Pancreas (tissue), 10 donors: ENCODE measurements around the gene IL11RA. TPM values are rescaled to one million over a fixed set of nuclear protein-coding genes. Genes with fewer than 3 reads are reported as not detected.

Source experiments
- ATAC-seq, 4 donors: fragments of 200-7000 bp; cut with Tn5 transposase; one replicate each; pipeline versions ENCODE4 v1.8.0 to v1.9.1; 2020; ENCODE audit warnings: mild to moderate bottlenecking in 4 of 4, moderate library complexity in 4 of 4
- DNase-seq, 6 donors: peaks; one replicate each; pipeline ENCODE4 v3.0.0-alpha.2; 2020
- FAIRE-seq: peaks from 2 replicates; lab custom pipeline; 2012; peaks lifted over from hg19 to GRCh38; lab: Jason Lieb, UNC
- H3K27ac ChIP-seq, 4 donors: fragments of 200-600 bp; sonication (generic); 1 replicate in 3 of 4; 2 replicates in 1 of 4; pipeline versions ENCODE4 v1.5.0 to v1.8.0; 2020
- H3K27me3 ChIP-seq, 4 donors: fragments of 200-600 bp; one replicate each; pipeline ENCODE4 v1.8.0; 2021
- H3K36me3 ChIP-seq, 3 donors: fragments of 200-600 bp; sonication (generic) in 1 of 3; one replicate each; pipeline versions ENCODE4 v1.5.0 to v1.8.0; 2020 to 2021
- H3K4me1 ChIP-seq, 3 donors: fragments of 200-600 bp; one replicate each; pipeline ENCODE4 v1.8.0; 2021
- H3K4me3 ChIP-seq, 4 donors: fragments of 200-600 bp; sonication (generic) in 2 of 4; one replicate each; pipeline versions ENCODE4 v1.5.0 to v1.8.0; 2020 to 2021
- H3K9me3 ChIP-seq, 4 donors: fragments of 200-600 bp; one replicate each; pipeline ENCODE4 v1.8.0; 2021
- WGBS, 2 donors: extraction: QIAGEN DNeasy Blood & Tissue Kit; methylation state at CpG; one replicate each; pipeline ENCODE4 v1.1.7; 2013; 5-methylcytosine and 5-hydroxymethylcytosine counted together
- intact Hi-C, 3 donors: fragments of 100-400 bp; cut with DNase I; formaldehyde crosslinking; loops; one replicate each; pipeline versions ENCODE4 v1.11.1 to v1.14.2; 2022
- polyA plus RNA-seq, 2 donors: library from polyadenylated mRNA; stranded (reverse); fragments of 200-250 nt; gene quantifications; one replicate each; pipeline ENCODE4 v1.2.3, GENCODE V29; 2013
- total RNA-seq, 6 donors: library from RNA; stranded (reverse); fragmentation: NEBNext Ultra II Directional in 4 of 6; extraction: Animal tissue kit (Norgen Biotek cat#: 25700) in 4 of 6; gene quantifications; one replicate each; pipeline versions ENCODE4 v1.2.1 to v1.2.4, GENCODE V29; 2021 to 2023
- TF ChIP-seq, protein P1 (sequence below), 4 donors: fragments of 200-600 bp; sonication (generic) in 3 of 4; IDR thresholded peaks; one replicate each; pipeline versions ENCODE4 v1.5.0 to v1.8.0; 2021; ENCODE audit warnings: antibody characterized with exemption in 4 of 4
- donor health status: healthy with polysubstance abuse.
- donor health status: DM: no; HTN: no; CAD: no; lungs with moderate emphysema.
- donor health status: DM: no; HTN: no; CAD: no.
- donor health status: control.
- donor health status: control.
- donor health status: Bipolar disorder and iron deficiency.
- donor health status: DM: yes; HTN: yes; CAD: no.
- donor health status: DM: no; HTN: no; CAD: no.
- donor health status: DM: no; HTN: no; CAD: no.
- donor health status: DM: yes; HTN: yes; CAD: no.

Gene IL11RA
- total and polyA plus RNA-seq, 8 donors = 4.1 to 30.0 (median 7.3) TPM

DNA sequence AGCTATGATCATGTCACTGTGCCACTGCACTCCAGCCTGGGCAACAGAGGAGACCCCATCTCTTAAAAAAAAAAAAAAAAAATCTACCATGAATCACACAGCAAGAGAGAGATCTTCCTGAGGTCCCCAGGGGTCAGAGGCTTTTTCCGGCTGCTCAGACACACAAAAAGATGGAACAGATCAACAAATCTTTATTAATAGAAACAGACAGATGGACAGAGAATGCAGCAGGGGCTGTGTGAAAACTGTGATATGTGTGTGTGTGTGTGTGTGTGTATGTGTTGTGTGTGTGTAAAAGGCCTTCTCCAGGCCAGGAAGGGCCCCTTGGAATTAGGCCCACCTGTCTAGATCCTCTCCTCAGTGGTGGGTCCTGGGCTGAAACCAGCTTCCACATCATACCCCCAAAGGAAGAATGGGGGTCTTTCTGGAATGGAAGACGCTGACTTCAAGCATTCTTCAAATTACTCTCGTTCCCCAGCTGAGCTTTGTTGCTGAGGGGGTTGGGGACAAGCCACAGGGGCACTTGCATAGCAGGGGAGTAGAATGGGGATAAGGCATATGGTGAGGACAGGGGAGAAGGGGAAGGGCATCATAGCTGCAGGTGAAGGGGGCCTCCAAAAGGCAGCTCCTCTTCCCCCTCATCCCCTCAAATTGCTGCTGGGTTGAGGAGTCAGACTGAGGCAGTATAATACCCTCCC is 17.3 kb upstream of the IL11RA start:
- TF ChIP-seq, protein P1, sequence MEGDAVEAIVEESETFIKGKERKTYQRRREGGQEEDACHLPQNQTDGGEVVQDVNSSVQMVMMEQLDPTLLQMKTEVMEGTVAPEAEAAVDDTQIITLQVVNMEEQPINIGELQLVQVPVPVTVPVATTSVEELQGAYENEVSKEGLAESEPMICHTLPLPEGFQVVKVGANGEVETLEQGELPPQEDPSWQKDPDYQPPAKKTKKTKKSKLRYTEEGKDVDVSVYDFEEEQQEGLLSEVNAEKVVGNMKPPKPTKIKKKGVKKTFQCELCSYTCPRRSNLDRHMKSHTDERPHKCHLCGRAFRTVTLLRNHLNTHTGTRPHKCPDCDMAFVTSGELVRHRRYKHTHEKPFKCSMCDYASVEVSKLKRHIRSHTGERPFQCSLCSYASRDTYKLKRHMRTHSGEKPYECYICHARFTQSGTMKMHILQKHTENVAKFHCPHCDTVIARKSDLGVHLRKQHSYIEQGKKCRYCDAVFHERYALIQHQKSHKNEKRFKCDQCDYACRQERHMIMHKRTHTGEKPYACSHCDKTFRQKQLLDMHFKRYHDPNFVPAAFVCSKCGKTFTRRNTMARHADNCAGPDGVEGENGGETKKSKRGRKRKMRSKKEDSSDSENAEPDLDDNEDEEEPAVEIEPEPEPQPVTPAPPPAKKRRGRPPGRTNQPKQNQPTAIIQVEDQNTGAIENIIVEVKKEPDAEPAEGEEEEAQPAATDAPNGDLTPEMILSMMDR (IDR thresholded peaks at IDR 0.05) = no peak
- Histone ChIP-seq H3K9me3 (no peaks in the 10 kb centered on the region), H3K4me3 (no peak overlapping the region), H3K27ac (no peak overlapping the region), H3K27me3 (no peaks in the 10 kb centered on the region), H3K4me1 (peaks cover 0 to 12% (median 7%) of the 10 kb centered on the region in 3 donors), H3K36me3 (no peaks in the 10 kb centered on the region)
- DNase-seq (no peak), FAIRE-seq (no peak), ATAC-seq (no peak)
- 79 to 84% methylated on average over 3 of the region's 3 CpGs for WGBS, 2 donors
- intact Hi-C loops = no loop called here

DNA sequence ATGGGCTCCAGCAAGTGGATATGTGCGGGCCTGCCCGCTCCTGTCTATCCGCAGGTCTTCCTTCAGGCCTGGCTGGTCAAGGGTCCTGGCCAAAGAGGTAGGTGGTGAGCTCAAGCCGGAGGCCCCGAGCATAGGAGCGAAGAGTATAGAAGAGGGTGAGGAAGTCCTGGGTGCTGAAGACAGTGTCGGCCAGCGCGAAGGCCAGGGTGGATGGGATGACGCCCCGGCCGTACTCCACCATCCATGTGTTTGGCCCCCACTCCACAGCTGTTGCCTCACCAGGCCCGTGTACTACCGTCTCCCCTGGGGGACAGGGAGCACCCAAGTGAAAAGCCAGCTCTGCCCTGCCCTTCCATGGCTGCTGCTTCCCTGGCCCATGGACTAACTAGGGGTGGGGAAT is 16.4 kb upstream of the IL11RA start:
- Histone ChIP-seq H3K4me1 (peaks cover 0 to 12% (median 7%) of the 10 kb centered on the region in 3 donors), H3K27me3 (no peaks in the 10 kb centered on the region), H3K36me3 (no peaks in the 10 kb centered on the region), H3K4me3 (no peak overlapping the region), H3K9me3 (no peaks in the 10 kb centered on the region), H3K27ac (no peak overlapping the region)
- intact Hi-C loops = no loop called here
- FAIRE-seq = no peak
- peak in 1 of 6 donors; percentile 29 for DNase-seq
- ATAC-seq = no peak
- 93 to 98% methylated on average over 12 to 14 of the region's 14 CpGs for WGBS, 2 donors
- TF ChIP-seq, protein P1 (IDR thresholded peaks at IDR 0.05) = no peak

DNA sequence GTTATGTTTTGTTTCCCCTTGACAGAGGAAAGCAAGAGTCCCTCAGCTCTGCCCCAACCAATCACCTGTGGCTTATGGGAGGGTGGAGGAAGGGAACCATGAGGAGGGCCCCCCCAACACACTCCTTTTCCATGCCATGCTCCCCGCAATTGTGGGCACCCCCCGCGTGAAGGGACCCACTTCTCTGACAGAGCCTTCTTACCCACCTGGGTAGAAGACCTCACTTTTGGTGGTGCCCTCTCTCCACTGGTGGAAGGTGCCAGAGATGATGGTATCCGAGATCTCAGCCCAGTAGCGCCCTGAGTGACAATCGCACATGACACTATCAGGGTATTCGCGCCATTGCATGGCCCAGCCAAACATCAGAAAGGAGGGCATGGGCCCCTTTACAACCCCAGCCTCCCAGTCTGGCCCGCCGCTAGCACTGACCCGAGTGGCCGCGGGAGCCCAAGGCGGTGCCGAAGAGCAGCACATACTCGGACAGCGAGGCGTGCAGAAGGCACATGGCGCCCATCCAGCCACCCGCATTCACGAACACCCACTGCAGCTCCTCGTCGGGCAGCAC is 15.1 kb upstream of the IL11RA start:
- no peaks in the 10 kb centered on the region for H3K36me3 ChIP-seq
- DNase-seq (no peak), FAIRE-seq (no peak), ATAC-seq (no peak)
- WGBS, 2 donors = 6 to 8% methylated on average over 23 of the region's 23 CpGs
- peaks cover 0 to 12% (median 7%) of the 10 kb centered on the region in 3 donors for H3K4me1 ChIP-seq
- no peaks in the 10 kb centered on the region for H3K27me3 ChIP-seq
- H3K9me3 ChIP-seq = no peaks in the 10 kb centered on the region
- H3K4me3 ChIP-seq = peak overlapping the region; percentile 55 to 82 (median 75)
- peak overlapping the region; percentile 65 to 82 (median 74) for H3K27ac ChIP-seq
- TF ChIP-seq, protein P1 (IDR thresholded peaks at IDR 0.05) = no peak
- intact Hi-C loops = no loop called here

DNA sequence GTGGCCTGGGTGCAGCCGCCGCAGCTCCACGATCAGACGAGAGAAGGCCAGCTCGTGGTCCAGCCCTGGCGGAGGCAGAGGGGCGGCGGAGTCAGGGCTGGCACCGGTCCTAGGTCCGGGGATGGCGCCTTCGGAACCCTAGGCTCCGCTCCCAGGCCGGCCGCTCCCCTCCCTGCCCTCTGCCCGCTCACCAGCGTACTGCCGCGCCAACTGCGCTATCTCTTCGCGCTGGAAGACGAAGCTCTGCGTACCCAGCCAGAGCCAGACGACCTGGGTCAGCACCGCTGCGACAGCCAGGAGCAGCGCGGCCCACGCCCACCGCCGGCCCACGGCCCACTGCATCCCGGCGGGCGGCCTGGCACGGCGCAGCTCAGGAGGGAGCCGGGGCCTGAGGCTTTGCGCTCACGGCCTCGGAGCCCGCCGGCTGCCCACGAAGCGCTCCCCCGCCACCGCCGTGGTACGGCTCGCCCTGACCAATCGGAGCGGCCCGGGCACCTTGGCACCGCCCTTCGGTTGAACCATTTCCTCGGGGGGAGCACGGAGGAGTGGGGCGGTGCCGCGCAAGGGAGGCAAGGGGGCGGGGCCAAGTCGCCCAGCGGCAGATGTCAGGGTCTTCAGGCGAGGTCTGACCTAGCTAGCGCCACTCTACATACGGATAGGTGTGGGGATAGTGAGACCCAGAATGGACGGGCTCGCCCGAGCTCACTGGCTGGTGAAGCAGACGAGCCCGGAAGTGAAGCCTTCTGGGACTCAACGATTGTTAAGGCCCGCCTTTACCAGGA is 14.4 kb upstream of the IL11RA start, which contains the start of gene SIGMAR1:
Gene SIGMAR1, minus strand, starts transcription at position 432 of the 782 bp plus-strand sequence. Its CDS starts 90 bp downstream, at position 342.
- FAIRE-seq (no peak), ATAC-seq (peak; percentile 97 to 98 (median 98)), DNase-seq (peak; percentile 91 to 97 (median 95))
- Histone ChIP-seq H3K27ac (peak within 1 kb of the TSS; percentile 65 to 82 (median 74)), H3K4me3 (peak within 1 kb of the TSS; percentile 55 to 82 (median 75)), H3K36me3 (no peaks in the 10 kb centered on the region), H3K9me3 (no peaks in the 10 kb centered on the region), H3K4me1 (peaks cover 0 to 12% (median 7%) of the 10 kb centered on the region in 3 donors), H3K27me3 (no peaks in the 10 kb centered on the region)
- TF ChIP-seq, protein P1 (IDR thresholded peaks at IDR 0.05) = no peak
- WGBS, 2 donors = 0% methylated on average over 59 to 74 of the region's 74 CpGs
- intact Hi-C loops = no loop called here
